Astrocyte of the spinal cord (primary cell): Measurements from ENCODE around the gene HES6.

Experiments
- DNase-seq: peaks from one replicate; pipeline ENCODE4 v3.0.0; 2011; ENCODE audit warnings: low read depth, low spot score
- H3K4me3 ChIP-seq: 2 replicates; pipeline ENCODE4 v1.5.1; 2011; ENCODE audit warnings: low read depth, mild to moderate bottlenecking, low read length, moderate library complexity
- in situ Hi-C: cut with HindIII; loops from 2 replicates; pipeline ENCODE4 v1.10.0; 2017; ENCODE audit warnings: low sequenced_read_pairs
- TF ChIP-seq, protein P1 (sequence below): IDR thresholded peaks from 2 replicates; pipeline ENCODE4 v1.5.1; 2012; ENCODE audit warnings: low read depth, mild to moderate bottlenecking, low read length, inconsistent platforms

Gene HES6

DNA sequence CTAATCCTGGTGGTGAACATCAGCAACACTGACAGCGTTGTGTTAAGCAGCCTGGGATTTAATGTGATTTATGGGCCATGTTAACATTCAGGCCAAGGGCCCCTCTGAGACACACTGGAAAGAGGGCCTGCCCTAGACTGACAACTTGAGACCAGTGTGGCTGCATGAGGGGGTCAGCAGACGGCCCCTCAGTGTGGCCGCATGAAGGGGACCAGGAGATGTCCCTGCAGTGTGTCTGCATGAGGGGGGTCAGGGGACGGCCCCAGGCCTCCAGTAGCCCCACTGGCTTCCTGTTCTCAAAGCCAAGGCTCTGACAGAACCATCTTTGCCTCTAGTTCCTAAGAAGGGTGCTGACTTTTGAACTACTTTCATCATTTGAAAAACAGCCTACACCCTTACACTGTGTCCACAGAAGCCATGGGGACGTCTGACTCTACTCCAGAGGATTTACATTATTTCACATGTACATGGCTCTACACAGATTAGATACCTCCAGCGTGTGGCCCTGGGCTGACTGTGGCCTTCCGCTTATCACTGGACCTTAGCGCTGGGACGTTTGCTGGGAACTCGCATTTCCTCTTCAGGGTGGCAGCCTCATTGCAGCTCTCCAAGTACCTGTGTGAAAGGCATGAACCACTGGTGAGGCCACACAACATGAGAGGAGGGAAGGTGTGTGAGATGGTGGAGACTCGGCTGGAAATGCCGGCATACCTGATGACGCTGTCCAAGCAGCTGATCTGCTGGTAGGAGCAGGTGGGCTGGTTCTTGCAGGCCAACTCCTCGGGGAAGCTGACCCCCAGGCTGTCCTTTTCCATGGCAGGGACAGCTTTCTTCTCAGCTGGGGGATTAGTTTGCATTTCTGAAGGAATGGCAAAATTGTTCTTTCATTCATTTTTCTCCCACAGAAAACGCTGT lies 18.2 kb upstream of the HES6 start:
- H3K4me3 ChIP-seq: no peak overlapping the region
- in situ Hi-C loops: no loop called here
- TF ChIP-seq, protein P1, sequence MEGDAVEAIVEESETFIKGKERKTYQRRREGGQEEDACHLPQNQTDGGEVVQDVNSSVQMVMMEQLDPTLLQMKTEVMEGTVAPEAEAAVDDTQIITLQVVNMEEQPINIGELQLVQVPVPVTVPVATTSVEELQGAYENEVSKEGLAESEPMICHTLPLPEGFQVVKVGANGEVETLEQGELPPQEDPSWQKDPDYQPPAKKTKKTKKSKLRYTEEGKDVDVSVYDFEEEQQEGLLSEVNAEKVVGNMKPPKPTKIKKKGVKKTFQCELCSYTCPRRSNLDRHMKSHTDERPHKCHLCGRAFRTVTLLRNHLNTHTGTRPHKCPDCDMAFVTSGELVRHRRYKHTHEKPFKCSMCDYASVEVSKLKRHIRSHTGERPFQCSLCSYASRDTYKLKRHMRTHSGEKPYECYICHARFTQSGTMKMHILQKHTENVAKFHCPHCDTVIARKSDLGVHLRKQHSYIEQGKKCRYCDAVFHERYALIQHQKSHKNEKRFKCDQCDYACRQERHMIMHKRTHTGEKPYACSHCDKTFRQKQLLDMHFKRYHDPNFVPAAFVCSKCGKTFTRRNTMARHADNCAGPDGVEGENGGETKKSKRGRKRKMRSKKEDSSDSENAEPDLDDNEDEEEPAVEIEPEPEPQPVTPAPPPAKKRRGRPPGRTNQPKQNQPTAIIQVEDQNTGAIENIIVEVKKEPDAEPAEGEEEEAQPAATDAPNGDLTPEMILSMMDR: no peak
- no peak for DNase-seq

DNA sequence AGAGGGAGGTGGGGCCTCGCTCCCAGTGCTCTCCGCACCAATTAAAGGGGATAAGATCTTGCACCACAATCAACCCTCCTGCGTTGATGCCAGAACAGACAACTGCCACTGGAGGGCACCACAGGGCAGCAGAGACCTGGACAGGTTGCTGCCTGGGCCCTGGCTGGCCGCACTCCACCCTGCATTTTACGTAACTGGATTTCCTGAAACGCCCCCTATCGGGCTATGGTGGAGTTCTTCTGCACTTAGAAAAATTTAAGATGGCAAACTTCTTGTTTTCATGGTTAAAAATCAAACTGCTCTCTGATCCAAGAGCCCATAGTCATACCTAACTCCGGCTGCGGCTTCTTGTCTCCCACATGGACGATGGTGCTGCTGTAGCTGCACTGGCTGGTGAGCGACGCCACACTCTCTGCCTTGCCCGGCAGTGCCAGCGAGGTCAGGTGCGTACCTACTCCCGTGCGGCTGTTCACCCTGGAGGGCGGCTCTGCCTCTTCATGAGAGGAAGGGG lies 16.8 kb upstream of the HES6 start:
- TF ChIP-seq, protein P1: peak; percentile 74
- DNase-seq: peak; percentile 75
- in situ Hi-C loops: no loop called here
- H3K4me3 ChIP-seq: no peak overlapping the region

DNA sequence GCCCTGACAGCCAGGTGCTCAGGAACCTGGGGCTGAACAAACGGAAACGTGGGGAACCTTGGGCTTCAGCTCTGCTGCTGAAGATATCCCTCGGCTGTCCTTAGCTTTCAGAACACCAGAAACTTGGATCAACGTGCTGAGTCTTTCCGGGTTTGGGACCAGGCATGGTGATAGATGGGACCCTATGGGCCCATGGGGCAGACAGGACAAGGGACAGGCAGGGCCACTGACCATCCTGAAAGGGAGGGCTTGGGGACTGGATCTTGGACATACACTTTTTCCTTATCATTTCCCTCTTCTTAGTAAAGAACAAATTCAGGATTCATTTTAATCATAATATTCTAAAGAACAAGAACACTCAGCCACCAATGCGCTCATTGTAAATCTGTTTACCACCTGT lies 16.3 kb upstream of the HES6 start:
- H3K4me3 ChIP-seq: no peak overlapping the region
- in situ Hi-C loops: no loop called here
- TF ChIP-seq, protein P1: no peak
- DNase-seq: no peak

DNA sequence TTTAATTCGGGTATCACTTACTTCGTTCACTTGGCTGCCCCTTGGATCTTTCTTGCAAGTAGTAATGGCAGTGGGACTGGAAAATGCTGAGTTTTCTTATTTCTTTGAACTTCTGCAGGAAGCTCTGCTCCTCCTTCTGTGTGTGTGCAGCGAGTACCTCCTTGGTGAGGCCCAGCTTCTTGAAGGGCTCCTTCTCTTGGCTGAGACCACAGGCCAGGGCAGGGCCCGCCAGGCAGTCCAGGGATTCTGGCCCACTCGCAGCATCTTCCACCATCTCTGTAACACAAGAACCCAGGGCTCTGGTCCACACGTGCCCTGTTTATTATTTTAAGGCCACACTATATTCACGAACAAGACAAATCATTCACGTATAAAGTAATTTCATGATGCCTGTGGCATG lies 15.8 kb upstream of the HES6 start:
- in situ Hi-C loops: no loop called here
- DNase-seq: no peak
- TF ChIP-seq, protein P1: no peak
- no peak overlapping the region for H3K4me3 ChIP-seq

DNA sequence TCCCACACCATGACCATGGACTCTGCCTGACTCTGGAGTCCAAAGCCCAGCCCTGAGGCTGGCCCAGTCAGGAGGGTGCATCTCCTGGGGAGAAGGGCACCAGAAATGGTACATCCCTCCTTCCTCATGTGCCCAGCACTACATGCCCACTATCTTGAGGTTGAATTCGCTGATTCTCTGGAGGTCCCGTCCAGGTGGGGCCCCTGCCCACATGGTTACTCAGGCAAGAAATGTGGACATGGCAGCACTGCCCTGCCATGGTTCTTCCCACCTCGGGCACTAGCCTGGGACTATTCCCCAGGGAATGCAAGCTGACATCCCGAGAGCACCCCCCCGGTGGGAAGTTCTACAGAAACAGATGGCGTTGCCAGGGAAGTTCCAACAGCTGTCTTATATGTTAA lies 15.3 kb upstream of the HES6 start:
- in situ Hi-C loops: no loop called here
- TF ChIP-seq, protein P1: no peak
- H3K4me3 ChIP-seq: no peak overlapping the region
- no peak for DNase-seq

DNA sequence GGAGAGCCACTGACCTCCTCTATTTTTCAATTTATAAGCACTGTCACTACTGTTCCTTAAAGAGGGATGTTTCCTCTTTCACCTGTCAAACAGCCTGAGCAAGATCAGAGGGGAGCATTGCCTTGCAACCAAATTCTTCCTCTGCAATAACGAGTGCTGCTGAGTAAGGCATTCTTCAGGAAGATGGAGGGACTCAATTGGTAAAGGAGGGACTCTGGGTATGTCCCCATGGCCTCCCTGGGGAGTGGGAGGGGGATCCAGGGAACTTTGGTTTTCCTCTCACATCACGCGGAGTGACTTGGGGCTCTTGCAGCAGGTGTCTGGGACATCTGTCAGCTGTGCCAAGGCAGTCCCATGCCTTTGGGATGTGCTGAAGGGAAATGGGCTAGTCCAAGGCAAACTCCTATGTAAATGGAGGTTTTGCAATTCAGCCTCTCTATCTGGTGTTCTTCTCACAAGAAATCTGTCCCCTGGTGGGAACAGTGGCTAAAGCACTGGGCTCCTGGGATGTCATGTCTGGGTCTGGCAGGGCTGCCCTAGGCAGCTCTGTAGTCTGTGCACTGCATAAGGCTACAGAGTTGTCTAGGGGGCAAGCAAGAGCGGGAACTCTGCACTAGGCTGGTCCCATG lies 14.4 kb upstream of the HES6 start:
- TF ChIP-seq, protein P1: no peak
- H3K4me3 ChIP-seq: no peak overlapping the region
- DNase-seq: no peak
- in situ Hi-C loops: no loop called here
